Lung microvascular endothelial cell (primary cell): Measurements from ENCODE around the gene CPN2. TPM values are rescaled to one million over a fixed set of nuclear protein-coding genes. Genes with fewer than 3 reads are reported as not detected.

Experiments
- DNase-seq, 2 donors: peaks; one replicate each; pipeline versions ENCODE4 v3.0.0 to v3.0.0-alpha.2; 2010; ENCODE audit warnings: low read depth in 2 of 2
- total RNA-seq: library from RNA; depleted of rRNA; stranded (reverse); fragments of >200 nt; gene quantifications from 2 replicates; pipeline ENCODE4 v1.2.1, GENCODE V29; 2014

The CPN2 gene
- total RNA-seq, 1 donor from 2014 or later = not detected

- no peak for DNase-seq
Measured at GRCh38 chr3:194354315-194354714, 3.2 kb upstream of the CPN2 start.

GRCh38 chr3:194352667-194353246 lies 1.6 kb upstream of the CPN2 start:
- no peak for DNase-seq

DNA sequence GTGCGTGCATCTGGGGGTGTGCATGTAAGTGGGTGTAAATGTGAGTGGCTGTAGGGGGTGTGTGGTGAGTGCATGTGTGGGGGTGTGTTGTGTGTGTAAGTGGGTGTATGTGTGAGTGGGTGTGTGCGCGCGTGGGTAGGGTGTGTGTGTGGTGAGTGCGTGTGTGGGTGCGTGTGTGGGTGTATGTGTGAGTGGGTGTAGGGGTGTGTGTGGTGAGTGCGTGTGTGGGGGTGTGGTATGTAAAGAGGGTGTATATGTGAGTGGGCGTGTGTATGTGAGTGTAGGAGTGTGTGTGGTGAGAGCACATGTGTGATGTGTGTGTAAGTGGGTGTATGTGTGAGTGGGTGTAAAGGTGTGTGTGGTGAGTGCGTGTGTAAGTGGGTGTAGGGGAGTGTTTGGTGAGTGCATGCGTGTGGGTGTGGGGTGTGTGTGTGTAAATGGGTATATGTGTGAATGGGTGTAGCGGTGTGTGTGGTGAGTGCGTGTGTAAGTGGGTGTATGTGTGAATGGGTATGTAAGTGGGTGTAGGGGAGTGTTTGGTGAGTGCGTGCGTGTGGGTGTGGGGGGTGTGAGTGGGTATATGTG lies 916 bp upstream of the CPN2 start:
- DNase-seq = no peak

- no peak for DNase-seq
Measured at GRCh38 chr3:194350726-194351071, 429 bp downstream of the CPN2 start.

DNA sequence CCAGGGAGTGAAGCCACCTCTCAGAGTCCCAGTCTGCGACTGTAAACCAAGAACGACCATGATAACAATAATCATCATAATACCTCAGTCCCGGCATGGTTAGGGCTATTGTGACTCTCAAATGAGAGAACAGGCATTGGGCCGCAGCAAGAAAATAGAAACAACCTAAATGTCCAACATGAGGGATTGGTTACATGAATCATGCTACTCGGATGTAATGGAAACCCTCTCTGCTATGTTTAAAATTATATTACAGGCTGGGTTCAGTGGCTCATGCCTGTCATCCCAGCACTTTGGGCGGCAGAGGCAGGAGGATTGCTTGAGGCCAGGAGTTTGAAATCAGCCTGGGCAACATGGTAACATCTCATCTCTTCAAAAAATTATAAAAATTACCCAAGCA lies 2.8 kb downstream of the CPN2 start:
- DNase-seq = no peak

- peak in 1 of 2 donors; percentile 13 for DNase-seq
Measured at GRCh38 chr3:194346621-194347020, 4.5 kb downstream of the CPN2 start.

DNA sequence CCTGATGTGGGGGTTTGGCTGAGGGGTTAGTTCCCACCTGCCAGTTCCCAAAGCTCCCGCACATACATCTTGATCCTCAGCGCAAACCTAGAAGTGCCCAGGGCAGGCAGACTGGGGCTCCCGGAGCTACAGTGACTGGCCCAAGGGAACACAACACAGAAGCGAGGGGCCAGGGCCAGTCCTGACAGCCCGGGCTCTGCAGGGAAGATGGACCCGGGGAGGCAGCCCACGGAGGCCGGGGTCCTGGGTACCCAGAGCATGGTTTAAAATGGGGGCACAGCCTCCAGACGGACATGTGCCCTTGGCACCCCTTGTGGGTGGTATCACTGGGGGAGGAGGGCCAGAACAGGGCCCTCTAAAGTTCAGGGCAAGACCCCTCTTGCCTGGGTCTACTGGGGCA lies 5.1 kb downstream of the CPN2 start:
- no peak for DNase-seq

- DNase-seq = peak; percentile 57 to 80
Measured at GRCh38 chr3:194344012-194344411, 7.1 kb downstream of the CPN2 start.

DNA sequence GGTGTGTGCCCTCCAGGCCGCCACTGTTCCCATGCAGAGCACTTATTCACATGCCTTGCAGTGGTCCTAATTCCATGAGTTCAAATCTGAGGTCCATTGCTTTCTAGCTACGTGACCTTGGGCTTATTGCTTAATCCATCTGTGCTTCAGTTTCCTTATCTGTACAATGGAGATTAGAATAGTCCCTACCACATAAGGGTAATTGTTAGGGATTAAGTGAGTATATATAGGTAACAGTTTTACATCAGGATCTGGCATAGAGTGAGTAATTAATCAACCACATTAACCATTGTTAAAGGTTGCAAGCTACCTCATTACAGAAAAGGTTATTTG lies 7.6 kb downstream of the CPN2 start:
- no peak for DNase-seq

- DNase-seq = no peak
Measured at GRCh38 chr3:194342861-194343560, 8.1 kb downstream of the CPN2 start.

DNA sequence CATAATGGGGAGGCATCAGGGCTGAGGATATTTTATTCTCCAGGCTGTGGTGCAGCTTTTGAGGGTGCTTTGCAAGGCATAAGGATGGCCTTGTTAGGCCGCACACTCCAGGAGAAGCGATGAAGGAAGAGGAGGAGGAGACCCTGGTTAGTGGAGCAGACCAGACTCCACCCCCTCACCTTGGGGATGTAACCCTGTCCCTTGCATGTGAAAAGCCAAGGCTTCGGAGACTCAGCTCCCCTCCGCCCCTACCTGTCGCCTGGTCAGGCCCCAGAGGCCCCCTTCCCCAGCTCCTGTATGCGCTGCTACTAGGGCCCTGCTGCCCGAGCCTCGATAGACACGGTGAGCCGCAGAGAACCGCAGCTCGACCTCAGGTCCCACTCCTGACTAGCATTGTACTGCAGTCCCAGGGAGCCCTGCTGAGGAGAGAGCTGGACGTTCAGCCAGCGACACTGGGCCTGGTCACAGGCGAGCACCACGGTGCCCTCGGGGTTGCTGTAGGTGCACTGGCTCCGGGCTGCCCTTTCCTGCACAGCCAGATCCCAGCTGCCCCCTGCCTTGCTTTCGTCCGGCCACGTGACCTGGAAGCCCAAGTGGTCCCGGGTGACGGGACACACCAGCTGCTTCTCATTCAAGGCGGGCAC lies 10.2 kb downstream of the CPN2 start:
- DNase-seq = no peak

GRCh38 chr3:194339840-194340239 lies 11.3 kb downstream of the CPN2 start:
- DNase-seq = no peak

DNA sequence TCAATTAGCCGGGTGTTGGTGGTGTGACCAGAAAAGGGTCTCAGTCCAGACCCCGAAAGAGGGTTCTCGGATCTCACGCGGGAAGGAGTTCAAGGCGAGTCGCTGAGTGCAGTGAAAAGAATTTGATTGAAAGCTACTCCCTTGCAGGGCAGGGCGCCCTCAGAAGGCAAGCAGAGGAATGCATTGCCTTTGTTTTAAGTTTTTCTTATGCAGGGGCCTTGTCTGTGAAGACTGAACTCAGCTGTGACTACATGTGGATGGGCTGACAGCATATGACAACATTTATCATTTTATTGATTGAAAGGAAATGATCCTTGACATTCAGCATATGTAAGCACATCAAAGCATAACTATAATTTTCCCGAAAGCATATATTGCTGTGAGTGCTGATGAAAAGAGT lies 11.8 kb downstream of the CPN2 start:
- no peak for DNase-seq

DNA sequence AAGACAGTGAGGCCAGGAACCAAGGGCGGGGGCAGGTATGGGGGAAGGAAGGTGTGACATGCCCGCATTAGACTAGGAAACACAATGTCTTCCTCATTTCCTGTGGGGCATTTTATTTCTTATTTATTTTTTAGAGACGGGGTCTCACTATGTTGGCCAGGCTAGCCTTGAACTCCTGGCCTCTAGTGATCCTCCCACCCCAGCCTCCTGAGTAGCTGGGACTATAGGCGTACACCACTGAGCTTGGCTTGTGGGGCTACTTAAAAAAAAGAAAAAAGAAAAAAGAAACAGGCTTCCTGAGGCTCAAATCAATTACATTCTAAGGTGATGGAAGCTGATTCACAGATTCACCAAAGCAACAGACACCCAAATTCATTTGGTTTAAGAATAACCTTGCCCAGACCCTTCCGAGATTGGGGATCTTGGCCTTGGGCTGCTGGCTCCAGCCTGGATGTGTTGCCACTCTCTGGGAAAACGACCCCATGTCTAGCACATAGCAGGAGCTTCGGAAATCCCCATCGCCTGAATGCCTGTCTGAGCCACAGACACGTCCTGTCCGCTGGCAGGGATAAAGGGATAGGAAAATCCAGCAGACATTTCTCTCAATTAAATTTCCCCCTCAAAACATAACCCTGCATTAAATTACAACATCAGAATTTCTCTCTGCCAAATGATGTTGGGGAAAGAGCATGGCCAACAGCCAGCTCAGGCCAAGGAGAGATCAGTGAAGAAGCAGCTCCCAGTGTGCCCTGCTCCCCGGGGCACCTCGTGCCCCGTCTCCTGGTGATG lies 13.0 kb downstream of the CPN2 start:
- DNase-seq = peak in 1 of 2 donors; percentile 75

- no peak for DNase-seq
Measured at GRCh38 chr3:194336601-194337355, 14.3 kb downstream of the CPN2 start.

GRCh38 chr3:194333981-194334320 lies 17.2 kb downstream of the CPN2 start:
- no peak for DNase-seq

- DNase-seq = peak; percentile 85 to 88
Measured at GRCh38 chr3:194333212-194333980, 17.7 kb downstream of the CPN2 start.

DNA sequence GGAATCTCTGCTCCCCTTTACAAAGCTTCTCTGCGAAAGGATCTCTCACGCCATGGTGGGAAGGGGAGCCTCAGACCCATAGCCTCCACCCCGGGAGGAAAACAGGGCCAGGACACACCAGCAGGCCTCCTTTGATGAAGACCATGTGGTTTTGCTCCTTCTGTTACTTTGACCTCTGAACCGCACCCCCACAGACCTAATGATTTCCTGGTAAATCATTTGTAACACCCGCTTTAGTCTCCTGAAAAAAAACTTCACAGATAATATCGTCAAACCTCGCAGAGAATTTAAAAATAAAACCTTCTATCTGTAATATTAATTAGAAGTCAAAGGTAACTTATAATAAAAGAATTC lies 18.3 kb downstream of the CPN2 start:
- DNase-seq = no peak

DNA sequence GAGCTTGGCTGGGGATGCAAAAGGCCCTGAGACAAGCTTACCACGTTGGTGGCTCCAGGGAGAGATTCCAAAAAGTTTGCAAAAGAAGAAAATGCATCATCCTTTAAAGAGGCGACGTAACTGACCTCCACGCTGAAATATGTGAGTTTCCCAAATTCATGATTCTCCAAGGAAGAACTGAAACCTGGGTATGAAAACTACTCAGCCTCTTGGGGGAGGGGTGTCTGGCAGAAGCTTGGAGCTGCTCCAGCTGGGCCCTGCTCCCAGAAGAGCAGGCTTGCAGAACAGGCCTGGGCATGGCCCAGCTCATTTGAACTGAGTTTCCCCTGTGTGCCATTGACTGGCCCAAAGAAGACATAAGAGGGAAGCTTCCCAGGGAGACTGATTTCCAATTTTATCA lies 20.5 kb downstream of the CPN2 start:
- DNase-seq = no peak

DNA sequence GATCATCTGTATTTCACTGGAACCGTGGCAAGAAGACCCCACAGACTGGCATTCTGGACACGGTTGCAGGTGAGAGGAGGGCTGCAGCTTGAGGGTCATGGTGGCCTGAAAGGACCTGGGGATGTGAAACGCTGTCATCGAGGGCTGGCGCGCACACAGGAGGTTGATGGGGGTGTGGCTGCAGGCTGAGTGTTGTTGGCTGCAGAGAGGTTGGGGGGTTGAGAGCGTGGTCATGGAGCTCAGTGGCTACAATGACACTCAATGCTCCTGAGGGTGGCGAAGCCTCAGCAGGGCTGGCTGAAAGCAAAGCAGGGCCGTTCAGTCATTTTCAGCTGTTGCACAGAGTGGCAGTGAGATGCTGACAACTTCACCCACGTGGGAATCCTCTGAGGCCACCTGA lies 21.0 kb downstream of the CPN2 start:
- no peak for DNase-seq

- DNase-seq = no peak
Measured at GRCh38 chr3:194329583-194329965, 21.6 kb downstream of the CPN2 start.
